Cerebellar nuclear complex (tissue), 1 donor: ENCODE data around the gene PPP1R11.

Source experiments
- DNase-seq, 2 experiments: peaks; one replicate each; lab custom pipeline; 2025; lab: John Stamatoyannopoulos, UW

The PPP1R11 gene

GRCh38 chr6:30061858-30062458, 5.0 kb upstream of the PPP1R11 start:
- no peak for DNase-seq

- no peak for DNase-seq
These were observed 4.4 kb upstream of the PPP1R11 start for GRCh38 chr6:30062471-30063178.

- DNase-seq = no peak
These were observed 3.7 kb upstream of the PPP1R11 start for GRCh38 chr6:30063315-30063714.

- DNase-seq = no peak
These were observed 916 bp upstream of the PPP1R11 start for GRCh38 chr6:30066082-30066481.

GRCh38 chr6:30067460-30068139, 602 bp downstream of the PPP1R11 start:
- no peak for DNase-seq

- DNase-seq = no peak
These were observed 4.3 kb downstream of the PPP1R11 start for GRCh38 chr6:30071081-30071818.

- DNase-seq = no peak
These were observed 4.9 kb downstream of the PPP1R11 start for GRCh38 chr6:30071858-30072257.

- no peak for DNase-seq
These were observed 6.7 kb downstream of the PPP1R11 start for GRCh38 chr6:30073489-30074235.

GRCh38 chr6:30074331-30075093, 7.5 kb downstream of the PPP1R11 start:
- no peak for DNase-seq

GRCh38 chr6:30075094-30075789, 8.2 kb downstream of the PPP1R11 start, which contains the start of gene RNF39:
Gene RNF39 (minus strand): TSS chr6:30075769. CDS start chr6:30075585, 184 bp downstream.
- no peak for DNase-seq

- no peak for DNase-seq
These were observed 9.1 kb downstream of the PPP1R11 start for GRCh38 chr6:30075790-30076732.

- no peak for DNase-seq
These were observed 10.2 kb downstream of the PPP1R11 start for GRCh38 chr6:30077218-30077617.

GRCh38 chr6:30087876-30088275, 20.9 kb downstream of the PPP1R11 start:
- no peak for DNase-seq

GRCh38 chr6:30091577-30092381, 24.8 kb downstream of the PPP1R11 start:
- DNase-seq = no peak

- DNase-seq = no peak
These were observed 26.0 kb downstream of the PPP1R11 start for GRCh38 chr6:30092852-30093543.

GRCh38 chr6:30093951-30094661, 27.1 kb downstream of the PPP1R11 start:
- DNase-seq = no peak

- no peak for DNase-seq
These were observed 29.8 kb downstream of the PPP1R11 start for GRCh38 chr6:30096829-30097228.
